Tibial nerve (tissue), 4 donors: Measurements from ENCODE around the gene ECE1.

ENCODE experiments used
- EP300 ChIP-seq, 2 donors: sonication (generic); formaldehyde crosslinking; IDR thresholded peaks; one replicate each; pipeline ENCODE4 v1.6.1; 2017; ENCODE audit warnings: antibody characterized with exemption in 2 of 2, mild to moderate bottlenecking in 1 of 2
- TF ChIP-seq, protein P1 (sequence below), 5 experiments: fragments of 200-600 bp in 3 of 5; fragments of 450-650 bp in 2 of 5; sonication (generic) in 3 of 5; IDR thresholded peaks; one replicate each; pipeline ENCODE4 v1.5.1; 2016 to 2019; ENCODE audit warnings: antibody characterized with exemption in 5 of 5, mild to moderate bottlenecking in 3 of 5, moderate library complexity in 2 of 5

DNA sequence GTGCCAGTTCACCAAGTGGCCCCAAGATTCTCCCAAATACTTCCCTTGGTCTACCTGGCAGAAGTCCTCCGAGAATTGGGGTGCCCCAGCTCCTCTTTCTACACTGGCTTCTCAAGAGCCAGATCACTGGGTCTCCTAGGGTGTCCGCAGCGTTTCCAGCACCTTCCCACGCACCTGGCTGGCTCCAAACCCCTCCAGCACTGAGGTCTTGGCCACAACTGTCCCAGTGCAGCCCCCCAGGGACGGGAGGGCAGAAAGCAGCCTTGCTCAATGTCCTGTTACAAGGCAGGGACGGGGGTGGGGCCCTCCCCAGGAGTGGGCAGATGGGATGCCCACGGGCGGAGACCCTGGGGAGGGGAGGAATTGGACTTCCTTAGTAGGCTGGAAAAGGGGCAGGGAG is 1.1 kb downstream of the ECE1 start:
- no peak for TF ChIP-seq EP300 (IDR thresholded peaks at IDR 0.05)
- TF ChIP-seq, protein P1, sequence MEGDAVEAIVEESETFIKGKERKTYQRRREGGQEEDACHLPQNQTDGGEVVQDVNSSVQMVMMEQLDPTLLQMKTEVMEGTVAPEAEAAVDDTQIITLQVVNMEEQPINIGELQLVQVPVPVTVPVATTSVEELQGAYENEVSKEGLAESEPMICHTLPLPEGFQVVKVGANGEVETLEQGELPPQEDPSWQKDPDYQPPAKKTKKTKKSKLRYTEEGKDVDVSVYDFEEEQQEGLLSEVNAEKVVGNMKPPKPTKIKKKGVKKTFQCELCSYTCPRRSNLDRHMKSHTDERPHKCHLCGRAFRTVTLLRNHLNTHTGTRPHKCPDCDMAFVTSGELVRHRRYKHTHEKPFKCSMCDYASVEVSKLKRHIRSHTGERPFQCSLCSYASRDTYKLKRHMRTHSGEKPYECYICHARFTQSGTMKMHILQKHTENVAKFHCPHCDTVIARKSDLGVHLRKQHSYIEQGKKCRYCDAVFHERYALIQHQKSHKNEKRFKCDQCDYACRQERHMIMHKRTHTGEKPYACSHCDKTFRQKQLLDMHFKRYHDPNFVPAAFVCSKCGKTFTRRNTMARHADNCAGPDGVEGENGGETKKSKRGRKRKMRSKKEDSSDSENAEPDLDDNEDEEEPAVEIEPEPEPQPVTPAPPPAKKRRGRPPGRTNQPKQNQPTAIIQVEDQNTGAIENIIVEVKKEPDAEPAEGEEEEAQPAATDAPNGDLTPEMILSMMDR (IDR thresholded peaks at IDR 0.05), result no peak
